B cell (primary cell): Measurements from ENCODE around the gene KIR3DL2.
"Not testable (repeated sequence)": the region's sequence is repeated elsewhere in the genome, so short reads cannot be mapped to it uniquely, and the experiment has no call there.

ENCODE experiments used
- CTCF ChIP-seq: fragments of 200-600 bp; IDR thresholded peaks from one replicate; pipeline ENCODE4 v1.8.0; 2022; ENCODE audit warnings: antibody characterized with exemption, mild to moderate bottlenecking
- EZH2 ChIP-seq: IDR thresholded peaks from 2 replicates; pipeline ENCODE4 v1.6.1; 2012; ENCODE audit warnings: borderline replicate concordance, low read depth, mild to moderate bottlenecking, moderate library complexity, low read length; ENCODE audit not compliant: insufficient read depth, poor library complexity, severe bottlenecking

DNA sequence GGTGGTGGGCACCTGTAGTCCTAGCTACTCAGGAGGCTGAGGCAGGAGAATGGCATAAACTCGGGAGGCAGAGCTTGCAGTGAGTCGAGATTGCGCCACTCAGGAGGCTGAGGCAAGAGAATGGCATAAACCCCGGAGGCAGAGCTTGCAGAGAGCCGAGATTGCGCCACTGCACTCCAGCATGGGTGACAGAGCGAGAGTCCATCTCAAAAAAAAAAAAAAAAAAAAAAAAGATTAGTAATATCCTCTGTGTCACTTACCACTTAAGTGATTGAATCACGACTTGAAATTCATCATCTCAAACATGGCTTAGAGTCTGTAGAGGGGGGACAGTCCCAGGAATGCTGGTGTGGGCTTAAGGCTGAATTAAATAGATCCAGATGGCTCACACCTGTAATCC, 50.9 kb downstream of the KIR3DL2 start:
- TF ChIP-seq CTCF, EZH2: not testable (repeated sequence)
